ENCODE results near the gene FIGN.

Gene FIGN

GRCh38 chr2:163719331-163719730 is 16.5 kb downstream of the FIGN start:
- H4K20me1 ChIP-seq (ENCODE audit: insufficient read depth, low read length): no peaks in the 10 kb centered on the region
- H3K4me2 ChIP-seq (ENCODE audit: low read length): no peak overlapping the region
- H3K36me3 ChIP-seq (ENCODE audit: insufficient read depth, low read length): no peaks in the 10 kb centered on the region

GRCh38 chr2:163717993-163718680 is 17.7 kb downstream of the FIGN start:
- Histone ChIP-seq H2AFZ (ENCODE audit: low read length) (no peak overlapping the region), H3K4me1 (ENCODE audit: insufficient read depth, low read length, severe bottlenecking) (no peaks in the 10 kb centered on the region), H4K20me1 (ENCODE audit: insufficient read depth, low read length) (no peaks in the 10 kb centered on the region), H3K9me3 (ENCODE audit: low read length) (no peaks in the 10 kb centered on the region), H3K27ac (ENCODE audit: low read depth, low read length, poor library complexity, severe bottlenecking) (no peak overlapping the region), H3K4me2 (ENCODE audit: low read length) (no peak overlapping the region), H3K4me3 (ENCODE audit: low read depth, low read length, poor library complexity, severe bottlenecking) (no peak overlapping the region), H3K9me2 (ENCODE audit: low read depth, low read length) (no peaks in the 10 kb centered on the region), H3K79me2 (ENCODE audit: insufficient read depth, low read length) (no peaks in the 10 kb centered on the region), H3F3A (ENCODE audit: insufficient read depth, low read length) (no peaks in the 10 kb centered on the region), H3K36me3 (ENCODE audit: insufficient read depth, low read length) (no peaks in the 10 kb centered on the region), H3K9ac (ENCODE audit: low read length) (no peak overlapping the region), H3K27me3 (ENCODE audit: insufficient read depth, low read length) (no peaks in the 10 kb centered on the region)
- no peak for TF ChIP-seq CTCF (IDR thresholded peaks at IDR 0.05; ENCODE audit: low read length)
- no peak for TF ChIP-seq EZH2 (IDR thresholded peaks at IDR 0.05; ENCODE audit: borderline replicate concordance, low read length)

More at GRCh38 chr2:163719331-163719730, 16.5 kb downstream of the FIGN start:
- H3K9me3 ChIP-seq (ENCODE audit: low read length): no peaks in the 10 kb centered on the region
- H2AFZ ChIP-seq (ENCODE audit: low read length): no peak overlapping the region
- H3K9me2 ChIP-seq (ENCODE audit: low read depth, low read length): no peaks in the 10 kb centered on the region
- no peak overlapping the region for H3K9ac ChIP-seq (ENCODE audit: low read length)
- no peaks in the 10 kb centered on the region for H3K4me1 ChIP-seq (ENCODE audit: insufficient read depth, low read length, severe bottlenecking)
- H3K27me3 ChIP-seq (ENCODE audit: insufficient read depth, low read length): no peaks in the 10 kb centered on the region
- no peaks in the 10 kb centered on the region for H3K79me2 ChIP-seq (ENCODE audit: insufficient read depth, low read length)
- no peaks in the 10 kb centered on the region for H3F3A ChIP-seq (ENCODE audit: insufficient read depth, low read length)
- H3K27ac ChIP-seq (ENCODE audit: low read depth, low read length, poor library complexity, severe bottlenecking): no peak overlapping the region
- H3K4me3 ChIP-seq (ENCODE audit: low read depth, low read length, poor library complexity, severe bottlenecking): no peak overlapping the region
- TF ChIP-seq EZH2 (IDR thresholded peaks at IDR 0.05; ENCODE audit: borderline replicate concordance, low read length) (no peak), CTCF (IDR thresholded peaks at IDR 0.05; ENCODE audit: low read length) (no peak)

- H3K27ac ChIP-seq (ENCODE audit: low read depth, low read length, poor library complexity, severe bottlenecking): no peak overlapping the region
- no peaks in the 10 kb centered on the region for H4K20me1 ChIP-seq (ENCODE audit: insufficient read depth, low read length)
- no peaks in the 10 kb centered on the region for H3K79me2 ChIP-seq (ENCODE audit: insufficient read depth, low read length)
- H3K27me3 ChIP-seq (ENCODE audit: insufficient read depth, low read length): no peaks in the 10 kb centered on the region
- no peak overlapping the region for H3K4me3 ChIP-seq (ENCODE audit: low read depth, low read length, poor library complexity, severe bottlenecking)
- no peaks in the 10 kb centered on the region for H3K9me2 ChIP-seq (ENCODE audit: low read depth, low read length)
- no peaks in the 10 kb centered on the region for H3F3A ChIP-seq (ENCODE audit: insufficient read depth, low read length)
- H3K9ac ChIP-seq (ENCODE audit: low read length): no peak overlapping the region
- H2AFZ ChIP-seq (ENCODE audit: low read length): no peak overlapping the region
- H3K36me3 ChIP-seq (ENCODE audit: insufficient read depth, low read length): no peaks in the 10 kb centered on the region
- no peak for TF ChIP-seq CTCF (IDR thresholded peaks at IDR 0.05; ENCODE audit: low read length)
- no peak for TF ChIP-seq EZH2 (IDR thresholded peaks at IDR 0.05; ENCODE audit: borderline replicate concordance, low read length)
- H3K4me1 ChIP-seq (ENCODE audit: insufficient read depth, low read length, severe bottlenecking): no peaks in the 10 kb centered on the region
- no peaks in the 10 kb centered on the region for H3K9me3 ChIP-seq (ENCODE audit: low read length)
- no peak overlapping the region for H3K4me2 ChIP-seq (ENCODE audit: low read length)
Observed at GRCh38 chr2:163717515-163717914, 18.3 kb downstream of the FIGN start.
